ENCODE measurements around the gene PSG11.
"Not testable (repeated sequence)": the region's sequence is repeated elsewhere in the genome, so short reads cannot be mapped to it uniquely, and the experiment has no call there.

DNA sequence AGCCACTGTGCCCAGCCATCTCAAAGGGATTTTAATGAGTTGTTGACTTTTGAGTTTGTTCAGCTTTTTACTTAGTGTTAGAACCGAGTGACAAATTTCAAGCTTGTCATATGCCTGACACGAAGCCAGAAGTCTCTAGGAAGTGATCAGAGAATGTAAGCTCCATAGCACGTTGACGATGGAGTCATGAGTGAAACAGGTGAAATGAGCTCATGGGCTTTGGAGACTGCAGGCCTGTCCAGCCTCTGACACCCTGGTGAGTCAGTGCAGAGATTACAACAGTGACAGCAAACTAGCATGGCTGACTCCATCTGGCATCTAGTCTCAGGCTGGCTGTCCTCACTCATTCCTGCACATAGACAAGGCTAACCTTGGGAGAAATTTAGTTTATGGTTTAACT is 4.6 kb downstream of the PSG11 start:
- TF ChIP-seq, protein P1, sequence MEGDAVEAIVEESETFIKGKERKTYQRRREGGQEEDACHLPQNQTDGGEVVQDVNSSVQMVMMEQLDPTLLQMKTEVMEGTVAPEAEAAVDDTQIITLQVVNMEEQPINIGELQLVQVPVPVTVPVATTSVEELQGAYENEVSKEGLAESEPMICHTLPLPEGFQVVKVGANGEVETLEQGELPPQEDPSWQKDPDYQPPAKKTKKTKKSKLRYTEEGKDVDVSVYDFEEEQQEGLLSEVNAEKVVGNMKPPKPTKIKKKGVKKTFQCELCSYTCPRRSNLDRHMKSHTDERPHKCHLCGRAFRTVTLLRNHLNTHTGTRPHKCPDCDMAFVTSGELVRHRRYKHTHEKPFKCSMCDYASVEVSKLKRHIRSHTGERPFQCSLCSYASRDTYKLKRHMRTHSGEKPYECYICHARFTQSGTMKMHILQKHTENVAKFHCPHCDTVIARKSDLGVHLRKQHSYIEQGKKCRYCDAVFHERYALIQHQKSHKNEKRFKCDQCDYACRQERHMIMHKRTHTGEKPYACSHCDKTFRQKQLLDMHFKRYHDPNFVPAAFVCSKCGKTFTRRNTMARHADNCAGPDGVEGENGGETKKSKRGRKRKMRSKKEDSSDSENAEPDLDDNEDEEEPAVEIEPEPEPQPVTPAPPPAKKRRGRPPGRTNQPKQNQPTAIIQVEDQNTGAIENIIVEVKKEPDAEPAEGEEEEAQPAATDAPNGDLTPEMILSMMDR (IDR thresholded peaks at IDR 0.05; ENCODE audit: insufficient read depth, low read length, poor library complexity, severe bottlenecking) = not testable (repeated sequence)
- not testable (repeated sequence) for TF ChIP-seq EZH2phosphoT487 (conservative IDR thresholded peaks at IDR 0.05; ENCODE audit: low read length)

Measured in SU-DHL-6 (cell line).